ENCODE results near the gene MYOM1. TPM values are rescaled to one million over a fixed set of nuclear protein-coding genes. Genes with fewer than 3 reads are reported as not detected.

MYOM1 gene
- total RNA-seq, 1 donor from 2014 or later: 2.0 TPM

- H3K4me3 Mint-ChIP-seq: no peak overlapping the region
- H3K27ac Mint-ChIP-seq: no peak overlapping the region
- H3K4me1 Mint-ChIP-seq (ENCODE audit: unreplicated experiment): peaks cover 22% of the 10 kb centered on the region
- H3K27me3 Mint-ChIP-seq: no peaks in the 10 kb centered on the region
- no peak for DNase-seq (ENCODE audit: extremely low spot score, unreplicated experiment)
- H3K9me3 Mint-ChIP-seq: no peaks in the 10 kb centered on the region
- TF ChIP-seq, protein P1, sequence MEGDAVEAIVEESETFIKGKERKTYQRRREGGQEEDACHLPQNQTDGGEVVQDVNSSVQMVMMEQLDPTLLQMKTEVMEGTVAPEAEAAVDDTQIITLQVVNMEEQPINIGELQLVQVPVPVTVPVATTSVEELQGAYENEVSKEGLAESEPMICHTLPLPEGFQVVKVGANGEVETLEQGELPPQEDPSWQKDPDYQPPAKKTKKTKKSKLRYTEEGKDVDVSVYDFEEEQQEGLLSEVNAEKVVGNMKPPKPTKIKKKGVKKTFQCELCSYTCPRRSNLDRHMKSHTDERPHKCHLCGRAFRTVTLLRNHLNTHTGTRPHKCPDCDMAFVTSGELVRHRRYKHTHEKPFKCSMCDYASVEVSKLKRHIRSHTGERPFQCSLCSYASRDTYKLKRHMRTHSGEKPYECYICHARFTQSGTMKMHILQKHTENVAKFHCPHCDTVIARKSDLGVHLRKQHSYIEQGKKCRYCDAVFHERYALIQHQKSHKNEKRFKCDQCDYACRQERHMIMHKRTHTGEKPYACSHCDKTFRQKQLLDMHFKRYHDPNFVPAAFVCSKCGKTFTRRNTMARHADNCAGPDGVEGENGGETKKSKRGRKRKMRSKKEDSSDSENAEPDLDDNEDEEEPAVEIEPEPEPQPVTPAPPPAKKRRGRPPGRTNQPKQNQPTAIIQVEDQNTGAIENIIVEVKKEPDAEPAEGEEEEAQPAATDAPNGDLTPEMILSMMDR (conservative IDR thresholded peaks at IDR 0.05): no peak
- peaks cover 34% of the 10 kb centered on the region for H3K36me3 Mint-ChIP-seq
Measured at GRCh38 chr18:3251963-3252277, 32.2 kb upstream of the MYOM1 start.

DNA sequence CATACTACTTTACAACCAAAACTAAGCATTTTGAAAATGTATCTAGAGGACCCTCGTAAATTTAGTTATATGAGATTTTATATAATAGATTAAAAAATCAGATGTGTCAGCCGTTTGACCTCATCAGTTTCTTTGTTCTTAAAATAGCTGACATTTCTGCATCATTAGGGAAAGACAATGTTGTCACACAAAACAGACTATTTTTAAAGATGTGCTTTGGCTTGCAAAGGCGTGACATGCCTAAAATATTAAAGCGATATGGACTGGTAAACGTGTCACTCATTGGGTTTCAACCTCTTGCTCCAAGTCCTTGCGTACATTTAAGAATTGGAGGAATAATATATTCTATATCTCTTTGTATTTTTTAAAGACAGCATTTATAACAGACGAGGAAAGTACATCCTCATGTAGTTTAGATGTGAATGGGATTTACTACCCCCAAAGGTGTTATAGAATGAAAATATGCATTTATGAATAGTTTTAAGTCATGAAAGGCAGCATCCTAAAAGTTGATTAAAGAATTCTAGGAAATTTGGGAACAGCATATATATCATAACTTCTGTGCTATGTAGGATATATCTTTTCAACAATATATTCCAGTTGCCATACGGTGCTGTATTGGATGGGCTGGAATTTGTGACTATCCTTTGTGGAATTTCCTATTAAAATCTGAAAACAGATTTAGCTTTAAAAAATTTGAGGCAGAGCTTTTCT is 31.6 kb upstream of the MYOM1 start:
- peaks cover 31% of the 10 kb centered on the region for H3K36me3 Mint-ChIP-seq
- no peak overlapping the region for H3K4me3 Mint-ChIP-seq
- no peak for DNase-seq (ENCODE audit: extremely low spot score, unreplicated experiment)
- no peaks in the 10 kb centered on the region for H3K27me3 Mint-ChIP-seq
- H3K27ac Mint-ChIP-seq: no peak overlapping the region
- H3K4me1 Mint-ChIP-seq (ENCODE audit: unreplicated experiment): peaks cover 22% of the 10 kb centered on the region
- no peaks in the 10 kb centered on the region for H3K9me3 Mint-ChIP-seq
- TF ChIP-seq, protein P1 (conservative IDR thresholded peaks at IDR 0.05): no peak

GRCh38 chr18:3250237-3251107 is 30.7 kb upstream of the MYOM1 start:
- peaks cover 28% of the 10 kb centered on the region for H3K4me1 Mint-ChIP-seq (ENCODE audit: unreplicated experiment)
- TF ChIP-seq, protein P1 (conservative IDR thresholded peaks at IDR 0.05): no peak
- DNase-seq (ENCODE audit: extremely low spot score, unreplicated experiment): no peak
- H3K27ac Mint-ChIP-seq: peak overlapping the region; percentile 83
- H3K4me3 Mint-ChIP-seq: peak overlapping the region; percentile 82
- H3K9me3 Mint-ChIP-seq: no peaks in the 10 kb centered on the region
- no peaks in the 10 kb centered on the region for H3K27me3 Mint-ChIP-seq
- peaks cover 25% of the 10 kb centered on the region for H3K36me3 Mint-ChIP-seq

- H3K9me3 Mint-ChIP-seq: no peaks in the 10 kb centered on the region
- H3K27me3 Mint-ChIP-seq: no peaks in the 10 kb centered on the region
- peak overlapping the region; percentile 99 for H3K27ac Mint-ChIP-seq
- DNase-seq (ENCODE audit: extremely low spot score, unreplicated experiment): no peak
- peaks cover 29% of the 10 kb centered on the region for H3K4me1 Mint-ChIP-seq (ENCODE audit: unreplicated experiment)
- peak overlapping the region; percentile 91 for H3K4me3 Mint-ChIP-seq
- TF ChIP-seq, protein P1 (conservative IDR thresholded peaks at IDR 0.05): no peak
- peaks cover 14% of the 10 kb centered on the region for H3K36me3 Mint-ChIP-seq
Measured at GRCh38 chr18:3248658-3249359, 29.0 kb upstream of the MYOM1 start.

- H3K27ac Mint-ChIP-seq: peak overlapping the region; percentile 99
- H3K4me1 Mint-ChIP-seq (ENCODE audit: unreplicated experiment): peaks cover 29% of the 10 kb centered on the region
- DNase-seq (ENCODE audit: extremely low spot score, unreplicated experiment): no peak
- H3K36me3 Mint-ChIP-seq: peaks cover 10% of the 10 kb centered on the region
- H3K9me3 Mint-ChIP-seq: no peaks in the 10 kb centered on the region
- H3K4me3 Mint-ChIP-seq: peak overlapping the region; percentile 91
- no peaks in the 10 kb centered on the region for H3K27me3 Mint-ChIP-seq
- TF ChIP-seq, protein P1 (conservative IDR thresholded peaks at IDR 0.05): no peak
Measured at GRCh38 chr18:3248062-3248657, 28.4 kb upstream of the MYOM1 start.
